NCI-H1105 treated with DMSO at 0.1 percent for 48 hours (cell line): ENCODE results near the gene GSTO1.
A peak's percentile ranks its signal among the peaks of the same experiment; 100 is the strongest.

Source experiments
- DNase-seq: peaks from one replicate; lab custom pipeline; 2025; lab: John Stamatoyannopoulos, UW

GSTO1 gene

GRCh38 chr10:104250371-104250770 is 4.3 kb upstream of the GSTO1 start:
- DNase-seq = no peak

- no peak for DNase-seq
These were observed 3.2 kb upstream of the GSTO1 start for GRCh38 chr10:104251443-104251842.

- no peak for DNase-seq
These were observed 2.3 kb upstream of the GSTO1 start for GRCh38 chr10:104252368-104252767.

- no peak for DNase-seq
These were observed 1.6 kb upstream of the GSTO1 start for GRCh38 chr10:104253106-104253505.

GRCh38 chr10:104253606-104254410 is 884 bp upstream of the GSTO1 start:
- no peak for DNase-seq

DNA sequence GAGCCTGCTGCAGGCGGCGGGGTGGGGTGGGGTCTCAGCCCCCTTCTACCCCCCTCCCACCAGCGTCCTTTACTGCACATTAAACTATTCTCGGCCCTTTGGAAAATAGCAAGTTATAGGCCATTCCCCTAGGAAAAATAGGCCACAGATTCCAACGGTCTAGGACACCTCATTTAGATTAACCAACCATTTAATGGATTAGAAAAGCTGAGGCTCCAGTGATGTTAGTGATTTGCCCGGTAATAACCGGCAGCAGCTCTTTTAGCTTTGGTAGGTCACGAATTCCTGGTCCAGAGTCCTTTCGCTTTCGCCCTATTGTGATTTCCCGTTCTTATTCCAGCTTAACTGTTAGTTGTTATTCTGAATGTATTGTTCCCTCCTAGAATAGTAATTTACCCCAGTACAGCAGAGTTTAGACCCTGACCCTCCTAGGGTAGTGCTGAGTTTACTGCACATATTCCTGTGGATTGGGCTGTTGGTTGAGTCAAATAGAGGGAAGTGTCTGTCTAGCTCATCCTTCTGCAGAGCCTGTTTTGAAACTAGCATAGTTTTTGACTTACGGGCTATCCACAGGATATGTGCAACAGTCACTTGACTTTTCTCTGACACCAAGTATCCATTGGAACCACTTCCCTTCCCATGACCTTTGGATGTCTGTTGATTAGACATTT is 754 bp downstream of the GSTO1 start:
- DNase-seq = no peak

DNA sequence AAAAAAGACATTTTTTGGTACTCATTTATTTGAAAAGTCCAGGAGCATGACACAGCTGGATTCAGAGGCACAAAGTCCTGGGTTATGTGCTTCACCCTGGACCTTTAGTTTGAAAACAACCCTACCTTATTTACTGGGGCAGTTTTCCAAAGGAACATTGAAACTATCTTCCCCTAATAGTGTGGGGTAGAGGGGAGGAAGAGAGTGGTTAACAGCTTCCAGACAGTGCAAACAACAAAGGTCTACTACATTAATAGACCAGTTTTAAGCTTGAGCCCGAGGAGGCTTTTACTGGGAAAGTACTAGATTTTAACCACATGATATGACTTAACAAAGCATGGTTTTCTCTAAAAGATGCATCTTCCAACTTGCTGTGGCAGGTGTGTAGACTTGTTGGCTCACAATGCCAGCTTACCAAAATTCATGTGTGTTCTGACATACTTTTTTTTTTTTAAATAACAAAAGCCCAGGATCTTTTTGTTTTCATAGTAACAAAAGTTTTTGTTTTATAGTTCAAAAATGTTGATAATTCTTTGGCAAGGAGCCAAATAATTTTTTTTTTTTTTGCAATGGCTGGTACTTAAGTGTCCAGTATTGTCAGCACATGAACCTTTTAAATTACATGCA is 1.8 kb downstream of the GSTO1 start:
- DNase-seq = peak; percentile 49

- no peak for DNase-seq
These were observed 2.5 kb downstream of the GSTO1 start for GRCh38 chr10:104257235-104257634.

DNA sequence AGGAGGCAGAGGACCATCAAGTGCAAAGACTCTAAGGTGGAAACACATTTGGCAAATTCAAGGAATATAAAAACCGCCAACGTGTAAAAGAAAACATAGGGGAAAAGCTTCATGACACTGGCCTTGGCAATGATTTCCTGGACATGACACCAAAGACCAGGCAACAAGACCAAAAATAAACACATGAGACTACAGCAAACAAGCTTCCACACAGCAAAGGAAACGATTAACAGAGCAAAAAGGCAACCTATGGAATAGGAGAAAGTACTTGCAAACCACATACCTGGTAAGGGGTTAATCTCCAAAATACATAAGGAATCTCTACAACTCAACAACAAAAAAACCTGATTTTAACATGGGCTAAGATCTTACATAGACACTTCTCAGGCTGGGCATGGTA is 3.5 kb downstream of the GSTO1 start:
- DNase-seq = no peak

DNA sequence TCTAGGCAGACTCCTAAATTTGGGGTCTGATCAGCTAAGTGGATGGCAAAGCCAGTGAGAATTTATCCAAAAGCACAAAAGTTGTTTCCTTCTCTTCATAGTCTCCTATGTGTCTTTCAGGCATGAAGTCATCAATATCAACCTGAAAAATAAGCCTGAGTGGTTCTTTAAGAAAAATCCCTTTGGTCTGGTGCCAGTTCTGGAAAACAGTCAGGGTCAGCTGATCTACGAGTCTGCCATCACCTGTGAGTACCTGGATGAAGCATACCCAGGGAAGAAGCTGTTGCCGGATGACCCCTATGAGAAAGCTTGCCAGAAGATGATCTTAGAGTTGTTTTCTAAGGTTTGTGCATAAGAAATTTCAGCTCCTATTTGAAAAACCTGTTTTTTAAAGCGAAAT is 4.8 kb downstream of the GSTO1 start:
- DNase-seq = no peak

DNA sequence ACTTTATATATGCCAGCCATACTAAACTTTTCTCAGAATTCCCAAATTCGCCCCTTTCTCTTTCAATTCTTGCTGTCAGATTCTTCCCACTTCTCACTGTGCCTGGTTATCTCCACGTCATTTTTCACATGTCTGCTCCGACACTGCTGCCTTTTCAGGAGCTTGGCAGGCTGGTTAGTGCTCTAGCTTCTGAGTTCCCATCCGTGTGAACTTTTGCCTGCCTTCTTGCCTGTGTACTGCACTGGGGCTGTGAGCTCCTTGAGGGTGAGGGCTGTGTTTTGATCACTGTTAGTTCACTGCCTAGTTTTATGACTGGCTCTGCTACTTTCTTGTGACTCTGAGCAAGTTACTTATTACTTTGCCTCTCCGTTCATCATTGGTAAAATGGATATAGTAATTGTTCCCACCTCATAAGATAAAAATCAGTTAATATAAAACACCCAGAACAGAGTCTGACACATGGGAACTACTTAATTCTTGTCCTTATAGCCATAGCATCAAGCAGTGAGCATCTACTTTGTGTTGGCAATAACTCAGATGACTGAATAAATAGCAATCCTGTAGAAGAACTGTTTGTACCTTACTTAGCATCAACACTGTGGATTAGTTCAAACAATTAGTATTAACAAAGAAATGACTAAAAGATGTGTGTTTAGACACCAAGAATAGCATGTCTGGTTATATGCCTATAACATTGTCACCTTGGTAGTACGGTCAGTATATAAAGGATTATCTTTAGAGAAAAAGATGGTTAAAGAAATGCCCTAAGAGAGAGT is 5.5 kb downstream of the GSTO1 start:
- DNase-seq = no peak

- no peak for DNase-seq
These were observed 6.1 kb downstream of the GSTO1 start for GRCh38 chr10:104260775-104261115.

- no peak for DNase-seq
These were observed 7.4 kb downstream of the GSTO1 start for GRCh38 chr10:104262055-104262454.

- DNase-seq = no peak
These were observed 10.1 kb downstream of the GSTO1 start for GRCh38 chr10:104264783-104265182.

DNA sequence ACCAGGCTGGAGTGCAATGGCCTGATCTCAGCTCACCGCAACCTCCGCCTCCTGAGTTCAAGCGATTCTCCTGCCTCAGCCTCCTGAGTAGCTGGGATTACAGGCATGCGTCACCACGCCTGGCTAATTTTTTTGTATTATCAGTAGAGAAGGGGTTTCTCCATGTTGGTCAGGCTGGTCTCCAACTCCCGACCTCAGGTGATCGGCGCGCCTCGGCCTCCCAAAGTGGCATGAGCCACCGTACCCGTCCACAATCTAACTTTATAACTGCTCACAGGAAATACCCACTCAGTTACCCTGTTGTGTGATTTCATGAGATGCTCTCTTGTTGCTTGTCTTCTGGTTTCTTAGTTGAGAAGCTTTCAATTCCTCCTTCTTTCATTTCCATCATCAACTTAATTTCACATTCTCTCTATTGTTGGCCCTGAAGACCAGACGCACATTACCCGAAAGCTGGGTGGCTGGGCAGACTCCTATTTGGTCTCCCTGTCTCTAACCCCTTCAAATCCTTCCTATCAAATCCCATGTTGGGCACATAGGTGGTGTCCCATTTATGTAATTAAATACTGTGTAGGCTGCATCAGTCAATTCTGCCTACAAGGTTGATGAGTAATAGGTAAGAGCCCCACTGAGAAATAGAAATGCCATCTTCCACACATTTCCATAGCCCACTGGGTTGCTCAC is 13.2 kb downstream of the GSTO1 start:
- DNase-seq = no peak

DNA sequence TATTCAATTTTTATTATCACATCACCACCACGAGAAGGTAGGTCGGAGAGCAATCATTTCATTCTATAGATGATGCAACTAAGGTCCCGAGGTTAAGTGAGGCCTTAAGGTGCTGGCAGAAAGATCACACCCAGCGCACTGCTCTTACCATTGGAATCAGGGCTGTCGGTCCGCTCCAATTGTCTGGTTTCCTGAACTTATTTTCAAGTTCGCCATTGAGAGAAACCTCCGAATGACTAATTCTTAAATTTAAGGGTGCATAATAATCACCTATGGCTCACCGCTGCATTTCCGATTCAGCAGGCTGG is 13.7 kb downstream of the GSTO1 start:
- DNase-seq = no peak

GRCh38 chr10:104268713-104269645 is 14.3 kb downstream of the GSTO1 start, which contains the start of gene GSTO2:
TSS of gene GSTO2 (plus strand) at chr10:104269184. CDS start at chr10:104274916, 5,732 bp downstream.
- DNase-seq = peak; percentile 92

GRCh38 chr10:104273286-104273685 is 18.6 kb downstream of the GSTO1 start:
- no peak for DNase-seq

- no peak for DNase-seq
These were observed 19.3 kb downstream of the GSTO1 start for GRCh38 chr10:104273899-104274575.
